KMS-11 (cell line): ENCODE results near the gene SNRPB.
A peak's percentile ranks its signal among the peaks of the same experiment; 100 is the strongest.

Source experiments
- H2AFZ ChIP-seq: fragments of 200-600 bp; sonication (generic); 2 replicates; pipeline ENCODE4 v1.6.1; 2016; ENCODE audit warnings: antibody characterized with exemption, mixed run types, low read depth
- H3K27ac ChIP-seq: fragments of 200-600 bp; sonication (generic); 2 replicates; pipeline ENCODE4 v1.6.1; 2016; ENCODE audit warnings: mild to moderate bottlenecking, mixed run types
- H3K27me3 ChIP-seq: fragments of 200-600 bp; sonication (generic); 2 replicates; pipeline ENCODE4 v1.6.1; 2017; ENCODE audit warnings: mild to moderate bottlenecking, low read depth, mixed run types, moderate library complexity; ENCODE audit not compliant: insufficient read depth
- H3K36me3 ChIP-seq: fragments of 200-600 bp; sonication (generic); 2 replicates; pipeline ENCODE4 v1.6.1; 2017; ENCODE audit warnings: mild to moderate bottlenecking, mixed run types; ENCODE audit not compliant: insufficient read depth
- H3K4me1 ChIP-seq: fragments of 200-600 bp; sonication (generic); 2 replicates; pipeline ENCODE4 v1.6.1; 2016; ENCODE audit warnings: mild to moderate bottlenecking, low read depth, mixed run types; ENCODE audit not compliant: poor library complexity, severe bottlenecking
- H3K4me2 ChIP-seq: fragments of 200-600 bp; sonication (generic); 2 replicates; pipeline ENCODE4 v1.7.0; 2016; ENCODE audit warnings: mild to moderate bottlenecking, mixed run types
- H3K4me3 ChIP-seq: fragments of 200-600 bp; sonication (generic); IDR thresholded peaks from 2 replicates; pipeline ENCODE4 v1.6.1; 2017; ENCODE audit warnings: low read depth, low read length, mixed read lengths; ENCODE audit not compliant: insufficient read depth
- H3K79me2 ChIP-seq: fragments of 200-600 bp; sonication (generic); 2 replicates; pipeline ENCODE4 v1.6.1; 2016; ENCODE audit warnings: low read depth, mixed run types; ENCODE audit not compliant: insufficient read depth
- H3K9ac ChIP-seq: fragments of 200-600 bp; sonication (generic); 2 replicates; pipeline ENCODE4 v1.6.1; 2016; ENCODE audit warnings: mild to moderate bottlenecking, mixed run types
- H4K20me1 ChIP-seq: fragments of 200-600 bp; sonication (generic); 2 replicates; pipeline ENCODE4 v1.6.1; 2016; ENCODE audit warnings: mild to moderate bottlenecking, mixed run types; ENCODE audit not compliant: insufficient read depth
- TF ChIP-seq, protein P1 (sequence below): fragments of 200-600 bp; sonication (generic); conservative IDR thresholded peaks from 2 replicates; pipeline ENCODE4 v1.6.1; 2017; ENCODE audit warnings: low read depth, mild to moderate bottlenecking, antibody characterized with exemption, low read length, moderate library complexity, mixed read lengths

SNRPB gene

GRCh38 chr20:2470423-2471193 is at the start of gene SNRPB:
Gene SNRPB, minus strand, starts transcription at chr20:2470789. Its CDS starts 99 bp downstream, at chr20:2470690.
- Histone ChIP-seq H3K4me1 (peaks cover 10% of the 10 kb centered on the region), H3K27me3 (no peaks in the 10 kb centered on the region), H3K79me2 (peaks cover 46% of the 10 kb centered on the region), H3K27ac (peak within 1 kb of the TSS; percentile 94), H3K4me3 (no peak within 1 kb of the TSS), H4K20me1 (peaks cover 11% of the 10 kb centered on the region; the same call in 1 of the 2 replicates), H3K36me3 (no peaks in the 10 kb centered on the region; the same call in 1 of the 2 replicates), H2AFZ (peak within 1 kb of the TSS; percentile 71), H3K4me2 (peak within 1 kb of the TSS; percentile 94), H3K9ac (peak within 1 kb of the TSS; percentile 98)
- TF ChIP-seq, protein P1, sequence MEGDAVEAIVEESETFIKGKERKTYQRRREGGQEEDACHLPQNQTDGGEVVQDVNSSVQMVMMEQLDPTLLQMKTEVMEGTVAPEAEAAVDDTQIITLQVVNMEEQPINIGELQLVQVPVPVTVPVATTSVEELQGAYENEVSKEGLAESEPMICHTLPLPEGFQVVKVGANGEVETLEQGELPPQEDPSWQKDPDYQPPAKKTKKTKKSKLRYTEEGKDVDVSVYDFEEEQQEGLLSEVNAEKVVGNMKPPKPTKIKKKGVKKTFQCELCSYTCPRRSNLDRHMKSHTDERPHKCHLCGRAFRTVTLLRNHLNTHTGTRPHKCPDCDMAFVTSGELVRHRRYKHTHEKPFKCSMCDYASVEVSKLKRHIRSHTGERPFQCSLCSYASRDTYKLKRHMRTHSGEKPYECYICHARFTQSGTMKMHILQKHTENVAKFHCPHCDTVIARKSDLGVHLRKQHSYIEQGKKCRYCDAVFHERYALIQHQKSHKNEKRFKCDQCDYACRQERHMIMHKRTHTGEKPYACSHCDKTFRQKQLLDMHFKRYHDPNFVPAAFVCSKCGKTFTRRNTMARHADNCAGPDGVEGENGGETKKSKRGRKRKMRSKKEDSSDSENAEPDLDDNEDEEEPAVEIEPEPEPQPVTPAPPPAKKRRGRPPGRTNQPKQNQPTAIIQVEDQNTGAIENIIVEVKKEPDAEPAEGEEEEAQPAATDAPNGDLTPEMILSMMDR, result no peak

- Histone ChIP-seq H3K4me3 (no peak overlapping the region), H2AFZ (no peak overlapping the region), H3K36me3 (no peaks in the 10 kb centered on the region), H3K27me3 (no peaks in the 10 kb centered on the region), H4K20me1 (no peaks in the 10 kb centered on the region), H3K27ac (no peak overlapping the region), H3K9ac (no peak overlapping the region), H3K4me2 (no peak overlapping the region), H3K79me2 (no peaks in the 10 kb centered on the region), H3K4me1 (no peaks in the 10 kb centered on the region)
- TF ChIP-seq, protein P1, result no peak
Measured at GRCh38 chr20:2519115-2519809, 48.7 kb upstream of the SNRPB start.

- H3K4me3 ChIP-seq, result no peak overlapping the region
- H3K27me3 ChIP-seq, result no peaks in the 10 kb centered on the region
- no peak overlapping the region for H3K4me2 ChIP-seq
- no peaks in the 10 kb centered on the region for H3K79me2 ChIP-seq
- no peak overlapping the region for H2AFZ ChIP-seq
- H3K9ac ChIP-seq, result no peak overlapping the region
- no peak overlapping the region for H3K27ac ChIP-seq
- no peaks in the 10 kb centered on the region for H3K4me1 ChIP-seq
- H3K36me3 ChIP-seq, result no peaks in the 10 kb centered on the region
- no peaks in the 10 kb centered on the region for H4K20me1 ChIP-seq
- TF ChIP-seq, protein P1, result no peak
Measured at GRCh38 chr20:2518558-2518957, 48.0 kb upstream of the SNRPB start.

DNA sequence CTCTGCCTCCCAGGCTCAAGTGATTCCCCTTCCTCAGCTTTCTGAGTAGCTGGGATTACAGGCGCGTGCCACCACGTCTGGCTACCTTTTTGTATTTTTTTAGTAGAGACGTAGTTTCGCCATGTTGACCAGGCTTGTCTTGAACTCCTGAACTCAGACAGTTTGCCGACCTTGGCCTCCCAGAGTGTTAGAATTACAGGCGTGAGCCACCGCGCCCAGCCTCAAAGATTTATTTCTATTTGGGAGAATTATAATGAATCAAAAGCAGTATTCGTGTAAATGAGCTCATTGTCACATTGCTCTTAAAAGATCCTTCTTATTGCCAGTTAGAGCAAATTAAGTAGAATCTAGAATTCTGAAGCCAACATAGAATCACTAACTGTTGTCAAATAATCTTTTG is 47.5 kb upstream of the SNRPB start:
- Histone ChIP-seq H3K4me3 (no peak overlapping the region), H3K4me1 (no peaks in the 10 kb centered on the region), H3K36me3 (no peaks in the 10 kb centered on the region), H2AFZ (no peak overlapping the region), H3K9ac (no peak overlapping the region), H3K27me3 (no peaks in the 10 kb centered on the region), H3K79me2 (no peaks in the 10 kb centered on the region), H3K27ac (no peak overlapping the region), H4K20me1 (no peaks in the 10 kb centered on the region), H3K4me2 (no peak overlapping the region)
- TF ChIP-seq, protein P1, result no peak
